OCI-LY1 (cell line): ENCODE results near the gene PDZRN3.

Source experiments
- H2AFZ ChIP-seq: fragments of 200-600 bp; sonication (generic), shearing (Covaris generic); 2 replicates; pipeline ENCODE4 v1.6.0; 2014; ENCODE audit warnings: antibody characterized with exemption, mild to moderate bottlenecking, low read length
- H3F3A ChIP-seq: fragments of 200-600 bp; sonication (generic), shearing (Covaris generic); 2 replicates; pipeline ENCODE4 v1.6.0; 2014; ENCODE audit warnings: mild to moderate bottlenecking, antibody characterized with exemption, low read length, moderate library complexity; ENCODE audit not compliant: insufficient read depth
- H3K27ac ChIP-seq: fragments of 200-600 bp; sonication (generic); 2 replicates; pipeline ENCODE4 v1.5.1; 2014; ENCODE audit warnings: low read length, mixed run types, mild to moderate bottlenecking, low read depth; ENCODE audit not compliant: poor library complexity, severe bottlenecking
- H3K27me3 ChIP-seq: fragments of 200-600 bp; sonication (generic); 2 replicates; pipeline ENCODE4 v1.6.0; 2014; ENCODE audit warnings: antibody characterized with exemption, mild to moderate bottlenecking, low read length, moderate library complexity; ENCODE audit not compliant: insufficient read depth
- H3K36me3 ChIP-seq: fragments of 200-600 bp; sonication (generic); 2 replicates; pipeline ENCODE4 v1.6.1; 2014; ENCODE audit warnings: mild to moderate bottlenecking, antibody characterized with exemption, low read length, moderate library complexity, mixed read lengths; ENCODE audit not compliant: insufficient read depth
- H3K4me1 ChIP-seq: fragments of 200-600 bp; sonication (generic); 2 replicates; pipeline ENCODE4 v1.5.1; 2014; ENCODE audit warnings: mild to moderate bottlenecking, low read length, moderate library complexity; ENCODE audit not compliant: insufficient read depth, severe bottlenecking
- H3K4me2 ChIP-seq: fragments of 200-600 bp; sonication (generic), shearing (Covaris generic); 2 replicates; pipeline ENCODE4 v1.6.1; 2014; ENCODE audit warnings: low read length
- H3K4me3 ChIP-seq: fragments of 200-600 bp; sonication (generic); 2 replicates; pipeline ENCODE4 v1.5.1; 2014; ENCODE audit warnings: low read length, low read depth, mild to moderate bottlenecking, mixed read lengths; ENCODE audit not compliant: poor library complexity, severe bottlenecking
- H3K79me2 ChIP-seq: fragments of 200-600 bp; shearing (Covaris generic); 2 replicates; pipeline ENCODE4 v1.6.1; 2016; ENCODE audit warnings: mixed run types, low read length, mixed read lengths; ENCODE audit not compliant: insufficient read depth
- H3K9ac ChIP-seq: fragments of 200-600 bp; sonication (generic), shearing (Covaris generic); 2 replicates; pipeline ENCODE4 v1.6.1; 2014; ENCODE audit warnings: mild to moderate bottlenecking, low read length, mixed read lengths
- H3K9me2 ChIP-seq: fragments of 200-600 bp; sonication (generic), shearing (Covaris generic); 2 replicates; pipeline ENCODE4 v1.6.1; 2014; ENCODE audit warnings: low read depth, mild to moderate bottlenecking, low read length, mixed read lengths
- H3K9me3 ChIP-seq: fragments of 200-600 bp; shearing (Covaris generic); 2 replicates; pipeline ENCODE4 v1.6.1; 2014; ENCODE audit warnings: low read length, mixed read lengths
- H4K20me1 ChIP-seq: fragments of 200-600 bp; sonication (generic), shearing (Covaris generic); 2 replicates; pipeline ENCODE4 v1.6.0; 2016; ENCODE audit warnings: mild to moderate bottlenecking, low read length; ENCODE audit not compliant: insufficient read depth
- CTCF ChIP-seq: fragments of 200-600 bp; sonication (generic), shearing (Covaris generic); IDR thresholded peaks from 2 replicates; pipeline ENCODE4 v1.5.1; 2017; ENCODE audit warnings: mild to moderate bottlenecking, antibody characterized with exemption, low read length, moderate library complexity, mixed read lengths
- EZH2 ChIP-seq: fragments of 200-600 bp; sonication (generic), shearing (Covaris generic); IDR thresholded peaks from 2 replicates; pipeline ENCODE4 v1.8.0; 2017; ENCODE audit warnings: borderline replicate concordance, mixed run types, mild to moderate bottlenecking, antibody characterized with exemption, low read length, moderate library complexity, mixed read lengths

The PDZRN3 gene

GRCh38 chr3:73401059-73401458 lies 223.7 kb downstream of the PDZRN3 start:
- no peak overlapping the region for H3K9ac ChIP-seq
- no peak overlapping the region for H2AFZ ChIP-seq
- no peak overlapping the region for H3K4me3 ChIP-seq
- H3K4me1 ChIP-seq, result no peaks in the 10 kb centered on the region
- no peak overlapping the region for H3K4me2 ChIP-seq
- no peaks in the 10 kb centered on the region for H4K20me1 ChIP-seq
- no peaks in the 10 kb centered on the region for H3K9me2 ChIP-seq
- H3K27ac ChIP-seq, result no peak overlapping the region
- no peaks in the 10 kb centered on the region for H3K79me2 ChIP-seq
- no peaks in the 10 kb centered on the region for H3F3A ChIP-seq
- H3K27me3 ChIP-seq, result no peaks in the 10 kb centered on the region
- no peaks in the 10 kb centered on the region; the same call in 1 of the 2 replicates for H3K36me3 ChIP-seq
- no peaks in the 10 kb centered on the region for H3K9me3 ChIP-seq
- no peak for TF ChIP-seq CTCF
- no peak for TF ChIP-seq EZH2

- Histone ChIP-seq H3K36me3 (no peaks in the 10 kb centered on the region; the same call in 1 of the 2 replicates), H3K9me2 (no peaks in the 10 kb centered on the region), H3K79me2 (no peaks in the 10 kb centered on the region), H3K9ac (no peak overlapping the region), H3K9me3 (no peaks in the 10 kb centered on the region), H3K27ac (no peak overlapping the region), H2AFZ (no peak overlapping the region), H3K4me3 (no peak overlapping the region), H4K20me1 (no peaks in the 10 kb centered on the region), H3K4me1 (no peaks in the 10 kb centered on the region), H3K27me3 (no peaks in the 10 kb centered on the region), H3K4me2 (no peak overlapping the region), H3F3A (no peaks in the 10 kb centered on the region)
- TF ChIP-seq EZH2 (no peak), CTCF (no peak)
Observed at GRCh38 chr3:73399666-73400253, 225.0 kb downstream of the PDZRN3 start.

- H3F3A ChIP-seq, result no peaks in the 10 kb centered on the region
- no peak overlapping the region for H3K4me3 ChIP-seq
- no peaks in the 10 kb centered on the region for H4K20me1 ChIP-seq
- H3K27ac ChIP-seq, result no peak overlapping the region
- no peaks in the 10 kb centered on the region for H3K4me1 ChIP-seq
- H3K79me2 ChIP-seq, result no peaks in the 10 kb centered on the region
- no peak overlapping the region for H2AFZ ChIP-seq
- no peaks in the 10 kb centered on the region for H3K27me3 ChIP-seq
- H3K36me3 ChIP-seq, result no peaks in the 10 kb centered on the region; the same call in 1 of the 2 replicates
- H3K4me2 ChIP-seq, result no peak overlapping the region
- no peak for TF ChIP-seq EZH2
- no peak for TF ChIP-seq CTCF
- no peaks in the 10 kb centered on the region for H3K9me3 ChIP-seq
- no peak overlapping the region for H3K9ac ChIP-seq
- H3K9me2 ChIP-seq, result no peaks in the 10 kb centered on the region
Observed at GRCh38 chr3:73399106-73399505, 225.6 kb downstream of the PDZRN3 start.
